GM23248 (cell line): ENCODE measurements around the gene WIPF1. TPM values are rescaled to one million over a fixed set of nuclear protein-coding genes. Genes with fewer than 3 reads are reported as not detected.

Experiments used
- DNase-seq: peaks from one replicate; pipeline ENCODE4 v3.0.0-alpha.2; 2015
- H2AFZ ChIP-seq: fragments of 200-600 bp; sonication (generic); 2 replicates; pipeline ENCODE4 v1.6.1; 2016; ENCODE audit warnings: antibody characterized with exemption
- H3F3A ChIP-seq: fragments of 200-600 bp; sonication (generic); 2 replicates; pipeline ENCODE4 v1.6.1; 2016; ENCODE audit warnings: mild to moderate bottlenecking, antibody characterized with exemption, mixed run types; ENCODE audit not compliant: insufficient read depth
- H3K27ac ChIP-seq: fragments of 200-600 bp; sonication (generic); 2 replicates; pipeline ENCODE4 v1.5.1; 2016; ENCODE audit warnings: mild to moderate bottlenecking
- H3K27me3 ChIP-seq: fragments of 200-600 bp; sonication (generic); replicated peaks from 2 replicates; pipeline ENCODE4 v1.6.1; 2016; ENCODE audit warnings: mild to moderate bottlenecking; ENCODE audit not compliant: insufficient read depth
- H3K36me3 ChIP-seq: fragments of 200-600 bp; sonication (generic); 2 replicates; pipeline ENCODE4 v1.6.1; 2016; ENCODE audit warnings: low read depth, mild to moderate bottlenecking
- H3K4me1 ChIP-seq: fragments of 200-600 bp; sonication (generic); 2 replicates; pipeline ENCODE4 v1.6.1; 2016; ENCODE audit warnings: mild to moderate bottlenecking; ENCODE audit not compliant: insufficient read depth
- H3K4me2 ChIP-seq: fragments of 200-600 bp; sonication (generic); one replicate; pipeline ENCODE4 v1.6.1; 2016; ENCODE audit warnings: mild to moderate bottlenecking; ENCODE audit not compliant: unreplicated experiment
- H3K4me3 ChIP-seq: fragments of 200-600 bp; sonication (generic); 2 replicates; pipeline ENCODE4 v1.5.1; 2016; ENCODE audit warnings: mild to moderate bottlenecking
- H3K79me2 ChIP-seq: fragments of 200-600 bp; sonication (generic); 2 replicates; pipeline ENCODE4 v1.6.1; 2016; ENCODE audit warnings: mild to moderate bottlenecking; ENCODE audit not compliant: insufficient read depth
- H3K9ac ChIP-seq: fragments of 200-600 bp; sonication (generic); 2 replicates; pipeline ENCODE4 v1.6.1; 2016; ENCODE audit warnings: mild to moderate bottlenecking
- H3K9me2 ChIP-seq: fragments of 200-600 bp; sonication (generic); 2 replicates; pipeline ENCODE4 v1.6.1; 2016; ENCODE audit warnings: mixed run types, mild to moderate bottlenecking, moderate library complexity; ENCODE audit not compliant: insufficient read depth
- H3K9me3 ChIP-seq: fragments of 200-600 bp; sonication (generic); one replicate; pipeline ENCODE4 v1.6.1; 2017; ENCODE audit warnings: low read depth
- H4K20me1 ChIP-seq: fragments of 200-600 bp; sonication (generic); 2 replicates; pipeline ENCODE4 v1.6.0; 2016; ENCODE audit not compliant: insufficient read depth
- EZH2 ChIP-seq: fragments of 200-600 bp; sonication (generic); IDR thresholded peaks from 2 replicates; pipeline ENCODE4 v1.6.1; 2018; ENCODE audit warnings: antibody characterized with exemption, mild to moderate bottlenecking; ENCODE audit not compliant: insufficient read depth, poor library complexity, severe bottlenecking
- EZH2phosphoT487 ChIP-seq: fragments of 200-600 bp; sonication (generic); IDR thresholded peaks from 2 replicates; pipeline ENCODE4 v1.6.1; 2018; ENCODE audit warnings: antibody characterized with exemption, moderate library complexity, mild to moderate bottlenecking, low read depth; ENCODE audit not compliant: insufficient read depth
- WGBS, 2 experiments: methylation state at CpG; one replicate each; pipeline ENCODE4 v1.1.6; 2015 to 2017; ENCODE audit warnings: low lambda C conversion rate in 2 of 2, low coverage in 1 of 2; ENCODE audit errors: missing lambda C conversion rate in 2 of 2; 5-methylcytosine and 5-hydroxymethylcytosine counted together
- in situ Hi-C: fragments of 300-500 bp; cut with MboI; formaldehyde crosslinking; loops from 2 replicates; pipeline ENCODE4 v1.15.0; 2020
- polyA plus RNA-seq: library from polyadenylated mRNA; unstranded; fragments of >200 nt; fragmentation: Nextera tagmentation; extraction: Ambion mirVana; gene quantifications from 2 replicates; pipeline ENCODE4 v1.2.1, GENCODE V29; 2016
- total RNA-seq: library from RNA; depleted of rRNA; stranded (reverse); fragments of >200 nt; shearing (Covaris generic); gene quantifications from 2 replicates; pipeline ENCODE4 v1.2.3, GENCODE V29; 2014

WIPF1 gene
- total and polyA plus RNA-seq, 2 experiments from 2014 or later: 21.4 to 50.3 TPM

- H3F3A ChIP-seq: no peaks in the 10 kb centered on the region
- no peak overlapping the region for H3K27ac ChIP-seq
- H3K4me1 ChIP-seq: no peaks in the 10 kb centered on the region
- peaks cover 4% of the 10 kb centered on the region; the same call in 1 of the 2 replicates for H3K27me3 ChIP-seq
- 54 to 57% methylated on average over 5 of the region's 5 CpGs for WGBS, 2 experiments
- no peaks in the 10 kb centered on the region for H3K36me3 ChIP-seq
- H3K9me2 ChIP-seq: no peaks in the 10 kb centered on the region
- no peak overlapping the region for H3K4me2 ChIP-seq
- H4K20me1 ChIP-seq: no peaks in the 10 kb centered on the region
- H3K4me3 ChIP-seq: no peak overlapping the region
- H2AFZ ChIP-seq: no peak overlapping the region
- no peak for TF ChIP-seq EZH2
- TF ChIP-seq EZH2phosphoT487: no peak
- in situ Hi-C loops: no loop called here
- no peak for DNase-seq
- H3K79me2 ChIP-seq: no peaks in the 10 kb centered on the region
- H3K9ac ChIP-seq: no peak overlapping the region
- no peaks in the 10 kb centered on the region for H3K9me3 ChIP-seq
Observed at GRCh38 chr2:174540893-174541292, 56.7 kb downstream of the WIPF1 start.

GRCh38 chr2:174535757-174536703 is 61.6 kb downstream of the WIPF1 start:
- no peak overlapping the region for H3K4me2 ChIP-seq
- H3K9me3 ChIP-seq: no peaks in the 10 kb centered on the region
- DNase-seq: no peak
- no peaks in the 10 kb centered on the region for H3K9me2 ChIP-seq
- no peak overlapping the region for H3K4me3 ChIP-seq
- TF ChIP-seq EZH2phosphoT487 (no peak), EZH2 (no peak)
- H3F3A ChIP-seq: no peaks in the 10 kb centered on the region
- WGBS, 2 experiments: 77% methylated on average over 11 of the region's 11 CpGs
- no peaks in the 10 kb centered on the region for H4K20me1 ChIP-seq
- 0 out of 2 replicates have a peak, but pooled peaks cover 3% of the 10 kb centered on the region for H3K4me1 ChIP-seq
- H3K9ac ChIP-seq: no peak overlapping the region
- in situ Hi-C loops: no loop called here
- H3K27ac ChIP-seq: no peak overlapping the region
- H3K27me3 ChIP-seq: no peaks in the 10 kb centered on the region
- H3K36me3 ChIP-seq: no peaks in the 10 kb centered on the region
- H3K79me2 ChIP-seq: no peaks in the 10 kb centered on the region
- H2AFZ ChIP-seq: no peak overlapping the region

GRCh38 chr2:174535083-174535482 is 62.5 kb downstream of the WIPF1 start:
- Histone ChIP-seq H3F3A (no peaks in the 10 kb centered on the region), H3K36me3 (no peaks in the 10 kb centered on the region), H3K4me1 (0 out of 2 replicates have a peak, but pooled peaks cover 3% of the 10 kb centered on the region), H4K20me1 (no peaks in the 10 kb centered on the region), H3K9me3 (no peaks in the 10 kb centered on the region), H3K27me3 (no peaks in the 10 kb centered on the region), H3K9ac (no peak overlapping the region), H2AFZ (no peak overlapping the region), H3K9me2 (no peaks in the 10 kb centered on the region), H3K4me3 (no peak overlapping the region), H3K79me2 (no peaks in the 10 kb centered on the region), H3K4me2 (no peak overlapping the region), H3K27ac (no peak overlapping the region)
- in situ Hi-C loops: no loop called here
- 68 to 80% methylated on average over 3 of the region's 3 CpGs for WGBS, 2 experiments
- no peak for DNase-seq
- no peak for TF ChIP-seq EZH2phosphoT487
- no peak for TF ChIP-seq EZH2

- Histone ChIP-seq H3K27ac (no peak overlapping the region), H3K4me3 (no peak overlapping the region), H3K27me3 (peaks cover 12% of the 10 kb centered on the region), H3K79me2 (no peaks in the 10 kb centered on the region), H3K9ac (no peak overlapping the region), H2AFZ (no peak overlapping the region), H3K36me3 (no peaks in the 10 kb centered on the region), H3K9me2 (no peaks in the 10 kb centered on the region), H3F3A (no peaks in the 10 kb centered on the region), H3K4me1 (0 out of 2 replicates have a peak, but pooled peaks cover 3% of the 10 kb centered on the region), H3K9me3 (no peaks in the 10 kb centered on the region), H4K20me1 (no peaks in the 10 kb centered on the region), H3K4me2 (no peak overlapping the region)
- no peak for DNase-seq
- TF ChIP-seq EZH2: no peak
- no peak for TF ChIP-seq EZH2phosphoT487
- in situ Hi-C loops: loop anchor here (10.0 kb wide), 1 partner anchor 65 kb away; no protein-coding TSS in a partner anchor
- WGBS, 2 experiments: 86 to 87% methylated on average over 4 of the region's 4 CpGs
Observed at GRCh38 chr2:174529916-174530315, 67.7 kb downstream of the WIPF1 start.
